GM12873 (cell line): ENCODE results near the gene P2RY14.
A peak's percentile ranks its signal among the peaks of the same experiment; 100 is the strongest.

Experiments
- TF ChIP-seq, protein P1 (sequence below): IDR thresholded peaks from 2 replicates; pipeline ENCODE4 v1.5.1; 2012; ENCODE audit warnings: low read depth, mild to moderate bottlenecking, moderate library complexity, low read length, control low read depth; ENCODE audit not compliant: insufficient read depth; ENCODE audit errors: missing control alignments

P2RY14 gene

GRCh38 chr3:151285940-151286339, 7.6 kb upstream of the P2RY14 start:
- TF ChIP-seq, protein P1, sequence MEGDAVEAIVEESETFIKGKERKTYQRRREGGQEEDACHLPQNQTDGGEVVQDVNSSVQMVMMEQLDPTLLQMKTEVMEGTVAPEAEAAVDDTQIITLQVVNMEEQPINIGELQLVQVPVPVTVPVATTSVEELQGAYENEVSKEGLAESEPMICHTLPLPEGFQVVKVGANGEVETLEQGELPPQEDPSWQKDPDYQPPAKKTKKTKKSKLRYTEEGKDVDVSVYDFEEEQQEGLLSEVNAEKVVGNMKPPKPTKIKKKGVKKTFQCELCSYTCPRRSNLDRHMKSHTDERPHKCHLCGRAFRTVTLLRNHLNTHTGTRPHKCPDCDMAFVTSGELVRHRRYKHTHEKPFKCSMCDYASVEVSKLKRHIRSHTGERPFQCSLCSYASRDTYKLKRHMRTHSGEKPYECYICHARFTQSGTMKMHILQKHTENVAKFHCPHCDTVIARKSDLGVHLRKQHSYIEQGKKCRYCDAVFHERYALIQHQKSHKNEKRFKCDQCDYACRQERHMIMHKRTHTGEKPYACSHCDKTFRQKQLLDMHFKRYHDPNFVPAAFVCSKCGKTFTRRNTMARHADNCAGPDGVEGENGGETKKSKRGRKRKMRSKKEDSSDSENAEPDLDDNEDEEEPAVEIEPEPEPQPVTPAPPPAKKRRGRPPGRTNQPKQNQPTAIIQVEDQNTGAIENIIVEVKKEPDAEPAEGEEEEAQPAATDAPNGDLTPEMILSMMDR: no peak

GRCh38 chr3:151283907-151284461, 5.6 kb upstream of the P2RY14 start:
- TF ChIP-seq, protein P1: no peak

DNA sequence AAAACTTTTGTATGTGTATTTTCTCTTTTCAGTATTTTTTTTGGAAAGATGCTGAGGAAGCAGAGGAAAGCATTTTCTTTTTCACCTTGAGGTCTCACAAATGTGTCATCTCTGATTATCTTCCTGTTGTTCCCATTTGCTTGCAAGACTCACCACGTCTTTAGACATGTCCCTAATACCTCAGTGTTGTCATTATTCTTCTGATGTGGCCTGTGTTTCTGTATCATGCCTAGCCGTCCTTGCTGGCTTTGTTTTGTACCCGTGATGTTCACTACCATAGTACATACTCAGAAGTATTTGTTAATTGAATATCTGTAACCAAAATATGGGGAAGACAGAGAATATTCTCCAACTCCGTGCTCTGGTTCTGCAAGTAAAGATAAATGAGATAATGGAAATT, 5.0 kb upstream of the P2RY14 start:
- TF ChIP-seq, protein P1: no peak

GRCh38 chr3:151282921-151283320, 4.6 kb upstream of the P2RY14 start:
- TF ChIP-seq, protein P1: peak; percentile 51

GRCh38 chr3:151281671-151282324, 3.5 kb upstream of the P2RY14 start:
- TF ChIP-seq, protein P1: no peak

GRCh38 chr3:151276687-151277042, 1.7 kb downstream of the P2RY14 start:
- TF ChIP-seq, protein P1: no peak

DNA sequence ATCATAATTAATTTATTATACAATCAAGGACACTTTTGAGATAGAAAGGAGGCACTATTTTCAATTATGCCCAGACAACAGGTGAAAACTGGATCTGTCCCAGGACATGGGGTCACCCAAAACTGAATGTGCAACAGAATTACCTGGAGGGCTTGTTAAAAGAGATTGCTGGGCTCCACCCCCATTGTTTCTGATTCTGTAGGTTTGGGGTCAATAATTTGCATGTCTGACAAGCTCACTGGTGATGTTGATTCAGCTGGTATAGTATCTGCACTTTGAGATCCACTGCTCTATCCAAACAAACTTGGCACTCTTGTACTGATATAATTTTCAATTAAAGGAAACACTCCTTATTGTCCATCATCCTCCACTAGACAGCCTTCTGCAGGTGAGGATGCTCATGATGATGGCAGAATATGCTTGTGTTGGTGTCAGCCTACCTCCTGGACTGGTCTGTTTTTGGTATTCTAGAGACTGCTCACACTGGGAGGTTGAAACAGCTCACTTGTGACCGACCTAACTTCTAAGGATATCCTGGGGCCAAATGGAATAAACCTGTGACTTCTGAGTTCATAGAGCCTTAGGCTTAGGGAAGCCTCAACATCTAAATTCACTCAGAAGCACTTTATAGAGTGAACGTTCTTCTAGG, 2.2 kb downstream of the P2RY14 start:
- TF ChIP-seq, protein P1: no peak
